ENCODE results near the gene TWF2.
A peak's percentile ranks its signal among the peaks of the same experiment; 100 is the strongest.

Gene TWF2

GRCh38 chr3:52198643-52199608 is 40.0 kb downstream of the TWF2 start:
- H3K4me3 ChIP-seq (ENCODE audit: low read length), result peak overlapping the region; percentile 88
- TF ChIP-seq ZNF274 (IDR thresholded peaks at IDR 0.05; ENCODE audit: low read depth, low read length), result no peak

DNA sequence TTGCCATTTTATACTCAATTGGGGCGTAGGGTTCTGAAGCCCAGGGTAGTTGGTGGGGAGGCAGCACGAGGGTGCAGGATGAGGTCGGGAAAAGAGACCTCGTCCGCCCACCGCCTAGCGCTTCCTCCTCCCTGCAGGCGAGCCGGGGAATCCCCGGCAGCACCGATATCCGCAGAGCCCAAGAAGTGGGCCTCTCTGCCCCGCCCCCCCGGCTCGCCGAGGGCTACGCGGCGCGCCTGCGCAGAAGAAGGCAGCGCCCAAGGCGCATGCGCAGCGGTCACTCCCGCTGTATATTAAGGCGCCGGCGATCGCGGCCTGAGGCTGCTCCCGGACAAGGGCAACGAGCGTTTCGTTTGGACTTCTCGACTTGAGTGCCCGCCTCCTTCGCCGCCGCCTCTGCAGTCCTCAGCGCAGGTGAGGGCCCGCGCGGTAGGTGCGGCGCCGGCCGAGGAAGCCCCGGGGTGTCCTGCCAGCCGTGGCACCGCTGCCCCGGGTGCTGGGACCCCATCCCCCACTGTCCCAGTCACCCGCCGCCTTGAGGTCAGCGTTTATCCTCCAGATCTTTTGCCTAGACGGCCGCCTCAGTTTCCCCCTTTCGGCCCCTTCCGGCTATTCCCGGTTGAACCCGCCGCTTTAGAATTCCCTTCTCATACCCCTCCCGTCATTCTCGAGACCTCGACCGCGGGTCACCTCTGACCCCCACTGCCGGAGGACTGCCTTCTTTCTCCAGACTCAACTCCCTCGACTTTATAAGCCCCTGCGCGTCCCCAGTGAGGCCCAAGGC is 40.9 kb downstream of the TWF2 start, which contains the start of gene ALAS1:
TSS of gene ALAS1 (plus strand) at position 319 of the 784 bp plus-strand sequence. CDS start 1,082 bp downstream, outside the sequence.
- H3K4me3 ChIP-seq (ENCODE audit: low read length), result peak within 1 kb of the TSS; percentile 88

DNA sequence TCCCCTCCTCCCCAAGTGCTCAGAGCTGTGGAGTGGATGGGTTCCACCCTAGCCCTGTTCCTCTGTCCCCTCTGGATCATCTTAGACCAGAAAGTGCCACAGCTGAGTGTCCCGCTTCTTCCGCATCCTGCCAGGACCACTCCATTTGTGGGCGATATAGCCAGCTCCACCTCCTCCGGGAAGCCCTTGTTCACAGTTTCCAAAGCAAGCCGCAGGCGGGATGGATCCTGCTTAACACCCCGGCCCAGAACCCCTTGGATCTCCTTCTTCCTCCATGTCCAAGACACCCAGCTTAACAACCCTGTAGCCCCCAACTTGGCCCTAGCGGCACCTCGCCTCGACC is 41.5 kb downstream of the TWF2 start:
- H3K4me3 ChIP-seq (ENCODE audit: low read length), result peak overlapping the region; percentile 29; the same call in 1 of the 2 replicates
- no peak for TF ChIP-seq ZNF274 (IDR thresholded peaks at IDR 0.05; ENCODE audit: low read depth, low read length)

More for the DNA sequence above, 40.9 kb downstream of the TWF2 start, which contains the start of gene ALAS1:
- TF ChIP-seq ZNF274 (IDR thresholded peaks at IDR 0.05; ENCODE audit: low read depth, low read length), result no peak

- no peak overlapping the region for H3K4me3 ChIP-seq (ENCODE audit: low read length)
- TF ChIP-seq ZNF274 (IDR thresholded peaks at IDR 0.05; ENCODE audit: low read depth, low read length), result no peak
Observed at GRCh38 chr3:52196977-52197376, 42.0 kb downstream of the TWF2 start.

DNA sequence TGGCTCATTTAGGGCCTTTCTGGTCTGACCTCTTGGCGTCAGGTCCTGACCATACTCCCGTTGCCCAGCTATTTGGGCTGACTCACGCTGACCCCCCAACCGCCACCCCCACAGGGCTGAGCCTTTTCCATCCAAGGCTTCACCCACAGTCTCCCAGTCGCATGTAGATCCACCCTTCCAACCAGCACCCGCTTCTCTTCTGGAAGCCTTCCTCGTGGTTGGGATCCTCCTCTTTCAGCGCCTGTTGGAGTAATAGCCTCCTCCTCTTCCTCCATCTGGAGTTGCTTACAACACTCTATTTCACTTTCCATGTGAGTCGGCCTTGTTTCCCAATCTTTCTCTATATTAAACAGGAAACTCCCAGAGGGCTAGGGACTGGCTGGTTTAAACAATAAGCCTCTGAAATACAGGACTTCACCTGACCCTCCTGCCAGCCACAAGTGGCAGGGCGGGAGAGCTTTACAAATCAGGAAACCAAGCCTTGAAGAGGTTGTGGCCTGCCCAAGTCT is 43.1 kb downstream of the TWF2 start:
- TF ChIP-seq ZNF274 (IDR thresholded peaks at IDR 0.05; ENCODE audit: low read depth, low read length), result no peak

GRCh38 chr3:52195291-52195597 is 43.7 kb downstream of the TWF2 start:
- no peak overlapping the region for H3K4me3 ChIP-seq (ENCODE audit: low read length)
- TF ChIP-seq ZNF274 (IDR thresholded peaks at IDR 0.05; ENCODE audit: low read depth, low read length), result no peak

More for the DNA sequence above, 43.1 kb downstream of the TWF2 start:
- no peak overlapping the region for H3K4me3 ChIP-seq (ENCODE audit: low read length)

DNA sequence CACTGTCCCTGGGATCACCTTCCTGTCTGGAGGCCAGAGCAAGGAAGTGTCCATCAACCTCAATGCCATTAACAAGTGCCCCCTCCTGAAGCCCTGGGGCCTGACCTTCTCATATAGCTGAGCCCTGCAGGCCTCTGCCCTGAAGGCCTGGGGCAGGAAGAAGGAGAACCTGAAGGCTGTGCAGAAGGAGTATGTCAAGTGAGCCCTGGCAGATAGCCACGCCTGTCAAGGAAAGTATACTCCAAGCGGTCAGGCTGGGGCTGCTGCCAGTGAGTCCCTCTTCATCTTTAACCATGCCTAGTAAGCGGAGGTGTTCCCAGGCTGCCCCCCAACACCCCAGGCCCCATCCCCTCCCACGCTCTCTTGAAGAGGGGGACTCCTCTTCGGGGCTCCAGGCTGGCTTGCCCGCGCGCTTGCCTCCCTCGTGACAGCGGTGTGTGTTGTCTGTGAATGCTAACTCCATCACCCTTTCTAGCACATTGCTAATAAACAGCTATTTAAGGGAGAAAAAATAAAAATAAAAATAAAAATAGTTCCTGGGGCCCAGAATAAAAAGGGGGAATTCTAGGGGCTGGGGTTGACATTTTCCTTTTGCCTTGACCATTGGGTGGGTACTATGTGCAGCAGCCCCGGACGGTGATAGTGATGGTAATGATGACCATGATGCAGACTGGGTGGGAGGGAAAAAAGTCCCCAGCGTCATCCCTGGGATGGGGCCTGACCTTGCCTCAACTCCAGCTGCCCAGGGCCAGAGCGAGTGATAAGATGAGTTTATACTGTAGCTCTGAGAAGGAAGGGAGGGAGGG is 44.3 kb downstream of the TWF2 start:
- TF ChIP-seq ZNF274 (IDR thresholded peaks at IDR 0.05; ENCODE audit: low read depth, low read length), result no peak
- no peak overlapping the region for H3K4me3 ChIP-seq (ENCODE audit: low read length)

GRCh38 chr3:52193065-52193464 is 45.9 kb downstream of the TWF2 start:
- no peak for TF ChIP-seq ZNF274 (IDR thresholded peaks at IDR 0.05; ENCODE audit: low read depth, low read length)
- no peak overlapping the region for H3K4me3 ChIP-seq (ENCODE audit: low read length)

- H3K4me3 ChIP-seq (ENCODE audit: low read length), result no peak overlapping the region
- TF ChIP-seq ZNF274 (IDR thresholded peaks at IDR 0.05; ENCODE audit: low read depth, low read length), result no peak
Observed at GRCh38 chr3:52191663-52192062, 47.3 kb downstream of the TWF2 start.

- no peak for TF ChIP-seq ZNF274 (IDR thresholded peaks at IDR 0.05; ENCODE audit: low read depth, low read length)
- no peak overlapping the region for H3K4me3 ChIP-seq (ENCODE audit: low read length)
Observed at GRCh38 chr3:52190294-52191074, 48.5 kb downstream of the TWF2 start.

- no peak overlapping the region for H3K4me3 ChIP-seq (ENCODE audit: low read length)
- TF ChIP-seq ZNF274 (IDR thresholded peaks at IDR 0.05; ENCODE audit: low read depth, low read length), result no peak
Observed at GRCh38 chr3:52188556-52188955, 50.4 kb downstream of the TWF2 start.

GRCh38 chr3:52186729-52187128 is 52.2 kb downstream of the TWF2 start:
- H3K4me3 ChIP-seq (ENCODE audit: low read length), result no peak overlapping the region
- TF ChIP-seq ZNF274 (IDR thresholded peaks at IDR 0.05; ENCODE audit: low read depth, low read length), result no peak

GRCh38 chr3:52185837-52186236 is 53.1 kb downstream of the TWF2 start:
- TF ChIP-seq ZNF274 (IDR thresholded peaks at IDR 0.05; ENCODE audit: low read depth, low read length), result no peak
- H3K4me3 ChIP-seq (ENCODE audit: low read length), result no peak overlapping the region
